Heart right ventricle (tissue), 16 donors: ENCODE results near the gene KATNIP. TPM values are rescaled to one million over a fixed set of nuclear protein-coding genes. Genes with fewer than 3 reads are reported as not detected.

Experiments
- ATAC-seq, 8 donors: fragments of 200-7000 bp; cut with Tn5 transposase; one replicate each; pipeline ENCODE4 v1.9.1; 2020; ENCODE audit warnings: mild to moderate bottlenecking in 8 of 8, moderate library complexity in 8 of 8, moderate number of reproducible peaks in 1 of 8
- DNase-seq, 2 donors: peaks; one replicate each; pipeline ENCODE4 v3.0.0-alpha.2; 2020
- H3K27ac ChIP-seq, 10 donors: fragments of 200-600 bp; sonication (generic) in 2 of 10; one replicate each; pipeline versions ENCODE4 v1.5.0 to v1.8.0; 2020 to 2022; ENCODE audit warnings: mild to moderate bottlenecking in 3 of 10
- H3K27me3 ChIP-seq, 7 donors: fragments of 200-600 bp; one replicate each; pipeline ENCODE4 v1.8.0; 2021 to 2022; ENCODE audit warnings: mild to moderate bottlenecking in 2 of 7
- H3K36me3 ChIP-seq, 9 donors: fragments of 200-600 bp; sonication (generic) in 1 of 9; one replicate each; pipeline versions ENCODE4 v1.5.0 to v1.8.0; 2020 to 2022; ENCODE audit warnings: mild to moderate bottlenecking in 2 of 9
- H3K4me1 ChIP-seq, 9 donors: fragments of 200-600 bp; sonication (generic) in 1 of 9; one replicate each; pipeline versions ENCODE4 v1.5.0 to v1.8.0; 2020 to 2022; ENCODE audit warnings: mild to moderate bottlenecking in 4 of 9
- H3K4me3 ChIP-seq, 10 donors: fragments of 200-600 bp; sonication (generic) in 2 of 10; one replicate each; pipeline versions ENCODE4 v1.5.0 to v1.8.0; 2020 to 2022; ENCODE audit warnings: mild to moderate bottlenecking in 7 of 10, moderate library complexity in 2 of 10
- H3K9me3 ChIP-seq, 11 donors: fragments of 200-600 bp in 10 of 11; sonication (generic) in 2 of 11; one replicate each; pipeline versions ENCODE4 v1.5.0 to v1.8.0; 2013 to 2022; ENCODE audit warnings: mild to moderate bottlenecking in 2 of 11, control low read depth in 1 of 11, moderate library complexity in 1 of 11
- WGBS, 2 donors: extraction: QIAGEN DNeasy Blood & Tissue Kit; methylation state at CpG; one replicate each; pipeline ENCODE4 v1.1.7; 2013; ENCODE audit warnings: inconsistent platforms in 1 of 2; 5-methylcytosine and 5-hydroxymethylcytosine counted together
- intact Hi-C, 10 donors: fragments of 100-400 bp; cut with DNase I; formaldehyde crosslinking; loops; one replicate each; pipeline versions ENCODE4 v1.11.1 to v1.14.2; 2022
- polyA plus RNA-seq, 2 donors: library from polyadenylated mRNA; stranded (reverse); fragments of 200-250 nt; gene quantifications; one replicate each; pipeline ENCODE4 v1.2.3, GENCODE V29; 2013
- total RNA-seq, 10 donors: library from RNA; stranded (reverse); fragmentation: NEBNext Ultra II Directional in 3 of 10; extraction: Animal tissue kit (Norgen Biotek cat#: 25700) in 3 of 10; gene quantifications; one replicate each; pipeline versions ENCODE4 v1.2.1 to v1.2.4, GENCODE V29; 2021 to 2023
- TF ChIP-seq, protein P1 (sequence below), 9 donors: fragments of 200-600 bp; sonication (generic) in 2 of 9; IDR thresholded peaks; one replicate each; pipeline versions ENCODE4 v1.5.0 to v1.8.0; 2021 to 2022; ENCODE audit warnings: antibody characterized with exemption in 9 of 9, mild to moderate bottlenecking in 5 of 9, moderate library complexity in 1 of 9
- donor health status: Arrhythmogenic right ventricular cardiomyopathy.
- donor health status: ischemic (EF 13 %, LVEDD 7.1; RV severe dilation, severe dysfunction).
- donor health status: healthy with polysubstance abuse.
- donor health status: DM: no; HTN: yes; CAD: no.
- donor health status: DM: no; HTN: no; CAD: no.
- donor health status: ischemic (EF 25% LVEDD 6.9; RV normal size, moderate dysfunction).
- donor health status: ischemic (EF 25% LVEDD 5.7; RV mildly dilated, moderate dysfunction).
- donor health status: healthy.
- donor health status: DM: yes; HTN: yes; CAD: no.
- donor health status: Ischemic cardiomyopathy.
- donor health status: ischemic (EF 35%, LVEDD 5.7; RV mildly dilated, moderate dysfunction).
- donor health status: nonischemic (EF 11% LVEDD 7.7; RV severe dilation, severe dysfunction).
- donor health status: DM: yes; HTN: yes; CAD: no.
- donor health status: PGD.
- donor health status: ischemic (EF 29% LVEDD 5.4; RV normal size, mild dysfunction).
- donor health status: nonischemic (EF 23%, LVEDD 6.1; RV moderate dilation, normal function).

Gene KATNIP
- total and polyA plus RNA-seq, 12 donors = 5.9 to 25.0 (median 14.3) TPM

DNA sequence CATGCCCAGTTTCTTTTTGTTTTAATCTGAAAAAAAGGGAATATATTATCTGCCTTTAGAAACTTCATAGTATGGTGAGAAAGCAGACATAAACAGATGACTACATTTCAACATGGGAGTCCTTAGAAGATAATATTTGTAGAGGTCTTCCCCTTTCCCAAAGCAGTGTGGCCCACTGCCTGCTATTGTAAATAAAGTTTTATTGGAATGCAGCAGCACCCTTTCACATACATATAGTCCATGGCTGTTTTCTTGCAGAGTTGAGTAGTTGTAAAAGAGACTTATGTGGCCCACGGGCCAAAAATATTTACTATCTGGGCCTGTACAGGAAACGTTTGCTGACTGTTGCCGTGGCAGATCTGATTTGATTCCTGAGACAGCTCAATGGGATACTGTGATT is 8.5 kb downstream of the KATNIP start:
- intact Hi-C loops = no loop called here
- no peaks in the 10 kb centered on the region for H3K27me3 ChIP-seq
- H3K4me1 ChIP-seq = peaks cover 0 to 29% (median 7%) of the 10 kb centered on the region in 9 donors
- H3K27ac ChIP-seq = no peak overlapping the region
- H3K4me3 ChIP-seq = no peak overlapping the region
- peaks cover 0 to 16% (median 0%) of the 10 kb centered on the region in 9 donors for H3K36me3 ChIP-seq
- H3K9me3 ChIP-seq = no peaks in the 10 kb centered on the region
- WGBS, 2 donors = 74 to 79% methylated on average over 3 of the region's 3 CpGs
- TF ChIP-seq, protein P1, sequence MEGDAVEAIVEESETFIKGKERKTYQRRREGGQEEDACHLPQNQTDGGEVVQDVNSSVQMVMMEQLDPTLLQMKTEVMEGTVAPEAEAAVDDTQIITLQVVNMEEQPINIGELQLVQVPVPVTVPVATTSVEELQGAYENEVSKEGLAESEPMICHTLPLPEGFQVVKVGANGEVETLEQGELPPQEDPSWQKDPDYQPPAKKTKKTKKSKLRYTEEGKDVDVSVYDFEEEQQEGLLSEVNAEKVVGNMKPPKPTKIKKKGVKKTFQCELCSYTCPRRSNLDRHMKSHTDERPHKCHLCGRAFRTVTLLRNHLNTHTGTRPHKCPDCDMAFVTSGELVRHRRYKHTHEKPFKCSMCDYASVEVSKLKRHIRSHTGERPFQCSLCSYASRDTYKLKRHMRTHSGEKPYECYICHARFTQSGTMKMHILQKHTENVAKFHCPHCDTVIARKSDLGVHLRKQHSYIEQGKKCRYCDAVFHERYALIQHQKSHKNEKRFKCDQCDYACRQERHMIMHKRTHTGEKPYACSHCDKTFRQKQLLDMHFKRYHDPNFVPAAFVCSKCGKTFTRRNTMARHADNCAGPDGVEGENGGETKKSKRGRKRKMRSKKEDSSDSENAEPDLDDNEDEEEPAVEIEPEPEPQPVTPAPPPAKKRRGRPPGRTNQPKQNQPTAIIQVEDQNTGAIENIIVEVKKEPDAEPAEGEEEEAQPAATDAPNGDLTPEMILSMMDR (IDR thresholded peaks at IDR 0.05) = no peak
- no peak for DNase-seq
- no peak for ATAC-seq

DNA sequence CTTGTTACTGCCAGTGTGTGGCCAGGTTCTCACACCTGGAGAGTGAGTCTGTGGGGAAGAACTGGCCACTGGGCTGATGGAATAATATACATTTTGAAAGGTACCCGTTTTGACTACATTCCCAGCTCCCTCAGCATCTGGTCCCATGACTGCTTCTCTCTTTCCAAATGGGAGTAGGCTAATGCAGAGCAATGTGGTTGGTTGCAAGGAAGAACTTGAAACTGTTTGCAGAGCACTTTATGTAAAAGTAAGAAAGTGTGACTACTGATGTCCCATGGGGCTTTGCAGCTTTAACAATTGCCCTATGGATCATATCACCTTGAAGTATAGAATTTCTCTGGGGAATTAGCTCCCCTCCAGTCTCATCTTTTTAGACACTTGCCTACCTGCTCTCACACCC is 9.0 kb downstream of the KATNIP start:
- DNase-seq = no peak
- peaks cover 0 to 16% (median 0%) of the 10 kb centered on the region in 9 donors for H3K36me3 ChIP-seq
- no peak overlapping the region for H3K4me3 ChIP-seq
- H3K27ac ChIP-seq = no peak overlapping the region
- intact Hi-C loops = no loop called here
- H3K9me3 ChIP-seq = no peaks in the 10 kb centered on the region
- ATAC-seq = no peak
- peaks cover 0 to 30% (median 7%) of the 10 kb centered on the region in 9 donors for H3K4me1 ChIP-seq
- WGBS, 2 donors = 89 to 90% methylated on average over 1 of the region's 1 CpG
- no peaks in the 10 kb centered on the region for H3K27me3 ChIP-seq
- TF ChIP-seq, protein P1 (IDR thresholded peaks at IDR 0.05) = no peak

DNA sequence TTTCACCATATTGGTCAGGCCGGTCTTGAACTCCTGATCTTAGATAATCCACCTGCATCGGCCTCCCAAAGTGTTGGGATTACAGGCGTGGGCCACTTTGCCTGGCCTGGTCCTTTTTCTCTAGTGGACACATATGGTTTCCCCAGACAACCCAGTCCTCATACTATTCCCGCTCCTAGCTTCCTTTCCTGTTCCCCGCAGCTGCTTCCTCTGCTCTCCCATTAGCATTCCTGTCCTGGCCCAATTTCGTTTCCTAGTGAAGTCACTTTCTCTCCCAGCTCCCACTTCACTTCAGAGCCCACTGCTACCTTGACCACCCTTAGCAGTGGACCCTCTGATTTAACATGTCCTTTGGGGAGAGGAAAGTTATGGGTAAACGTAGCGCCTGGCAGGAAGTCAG is 11.3 kb downstream of the KATNIP start:
- ATAC-seq (peak in 2 of 8 donors; percentile 34 to 41), DNase-seq (no peak)
- intact Hi-C loops = no loop called here
- peaks cover 0 to 36% (median 7%) of the 10 kb centered on the region in 9 donors for H3K4me1 ChIP-seq
- 71 to 74% methylated on average over 8 of the region's 8 CpGs for WGBS, 2 donors
- H3K27me3 ChIP-seq = no peaks in the 10 kb centered on the region
- TF ChIP-seq, protein P1 (IDR thresholded peaks at IDR 0.05) = no peak
- no peak overlapping the region for H3K4me3 ChIP-seq
- H3K27ac ChIP-seq = peak overlapping the region in 2 of 10 donors; percentile 16 to 36
- peaks cover 0 to 16% (median 0%) of the 10 kb centered on the region in 9 donors for H3K36me3 ChIP-seq
- no peaks in the 10 kb centered on the region for H3K9me3 ChIP-seq

DNA sequence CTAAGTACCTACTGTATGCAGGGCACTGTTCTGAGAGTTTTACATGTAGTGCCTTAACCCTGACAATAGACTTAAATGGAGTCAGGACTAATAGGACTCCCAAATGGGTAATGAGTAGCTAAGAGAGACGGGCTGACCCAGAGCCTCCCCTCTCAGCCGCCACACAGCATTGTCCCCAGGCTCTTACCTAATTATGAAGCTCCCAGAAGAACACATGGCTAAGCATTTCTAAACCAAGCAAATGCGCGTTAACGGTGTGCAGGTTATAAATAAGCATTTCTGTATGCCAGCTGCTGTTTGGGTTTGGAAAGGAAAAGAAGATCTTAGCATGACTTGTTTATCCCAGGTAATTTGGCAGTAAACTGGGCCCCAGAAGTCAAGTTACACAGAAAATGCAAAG is 14.3 kb downstream of the KATNIP start:
- intact Hi-C loops = no loop called here
- ATAC-seq (peak in 1 of 8 donors; percentile 26), DNase-seq (no peak)
- TF ChIP-seq, protein P1 (IDR thresholded peaks at IDR 0.05) = no peak
- Histone ChIP-seq H3K9me3 (no peaks in the 10 kb centered on the region), H3K4me1 (peaks cover 0 to 36% (median 7%) of the 10 kb centered on the region in 9 donors), H3K36me3 (no peaks in the 10 kb centered on the region), H3K27me3 (no peaks in the 10 kb centered on the region), H3K27ac (no peak overlapping the region), H3K4me3 (no peak overlapping the region)
- WGBS, 2 donors = 73 to 88% methylated on average over 5 of the region's 5 CpGs
